ENCODE results near the gene PARP11.

PARP11 gene

GRCh38 chr12:3816266-3816665, 56.9 kb downstream of the PARP11 start:
- DNase-seq: no peak

- no peak for DNase-seq
Observed at GRCh38 chr12:3815094-3815766, 58.0 kb downstream of the PARP11 start.

DNA sequence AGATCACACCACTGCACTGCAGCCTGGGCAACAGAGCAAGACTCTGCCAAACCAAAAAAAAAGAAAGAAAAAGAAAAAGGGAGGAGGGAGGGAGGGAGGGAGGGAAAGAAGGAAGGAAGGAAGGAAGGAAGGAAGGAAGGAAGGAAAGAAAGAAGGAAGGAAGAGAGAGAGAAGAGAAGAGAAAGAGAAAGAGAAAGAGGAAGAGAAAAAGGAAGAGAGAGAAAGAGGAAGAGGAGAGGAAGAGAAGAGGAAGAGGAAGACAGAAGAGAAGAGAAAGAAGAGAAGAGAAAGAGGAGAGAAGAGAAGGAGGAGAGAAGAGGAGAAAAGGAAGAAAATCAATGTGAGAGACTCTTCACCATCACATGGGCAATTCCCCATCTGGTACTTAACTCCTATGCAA, 62.7 kb downstream of the PARP11 start:
- no peak for DNase-seq

GRCh38 chr12:3810016-3810370, 63.2 kb downstream of the PARP11 start:
- DNase-seq: no peak

GRCh38 chr12:3809357-3810015, 63.7 kb downstream of the PARP11 start:
- no peak for DNase-seq

DNA sequence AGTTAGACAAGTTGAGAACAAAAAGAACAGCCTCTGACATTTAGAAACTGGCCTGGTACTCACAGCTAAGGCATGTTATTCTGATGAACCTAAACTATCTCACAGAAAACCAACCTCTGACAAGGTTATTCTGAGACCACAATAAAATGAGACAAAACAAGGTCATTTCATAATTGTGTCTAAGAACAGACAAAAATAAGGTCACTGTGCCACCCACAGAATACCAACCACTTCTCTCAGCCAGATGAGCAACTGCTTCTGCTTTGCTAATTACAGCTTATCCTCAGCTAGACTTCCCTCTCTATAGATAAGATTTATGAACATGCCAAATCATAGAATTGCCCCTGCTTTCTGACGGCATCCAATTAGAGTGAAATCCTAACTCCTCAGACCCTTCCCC, 68.1 kb downstream of the PARP11 start:
- DNase-seq: no peak

- DNase-seq: no peak
Observed at GRCh38 chr12:3803865-3804472, 69.2 kb downstream of the PARP11 start.

- no peak for DNase-seq
Observed at GRCh38 chr12:3802721-3803120, 70.5 kb downstream of the PARP11 start.

DNA sequence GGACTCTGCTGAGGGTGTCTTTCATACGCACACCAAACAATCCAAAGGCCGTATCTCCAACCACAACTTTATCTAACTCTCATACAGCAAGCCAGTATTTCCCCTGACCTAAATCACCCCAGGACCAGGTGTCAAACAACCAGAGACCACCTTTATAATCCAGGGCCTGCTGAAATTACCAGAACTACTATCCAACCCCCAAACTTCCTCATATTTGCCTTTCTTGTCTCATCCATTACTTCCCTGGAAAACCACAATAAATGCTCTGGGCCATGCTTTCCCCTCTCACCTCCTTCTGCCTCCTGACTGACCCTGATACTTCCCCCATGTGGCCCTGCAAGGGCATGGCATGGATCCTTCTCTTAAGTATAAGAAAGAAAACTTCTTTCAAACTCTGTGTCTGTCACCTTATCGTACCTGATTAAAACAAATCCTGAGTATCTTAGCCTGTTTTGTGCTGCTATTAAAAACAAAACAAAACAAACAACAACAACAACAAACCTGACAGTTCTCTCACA, 75.6 kb downstream of the PARP11 start:
- DNase-seq: no peak

DNA sequence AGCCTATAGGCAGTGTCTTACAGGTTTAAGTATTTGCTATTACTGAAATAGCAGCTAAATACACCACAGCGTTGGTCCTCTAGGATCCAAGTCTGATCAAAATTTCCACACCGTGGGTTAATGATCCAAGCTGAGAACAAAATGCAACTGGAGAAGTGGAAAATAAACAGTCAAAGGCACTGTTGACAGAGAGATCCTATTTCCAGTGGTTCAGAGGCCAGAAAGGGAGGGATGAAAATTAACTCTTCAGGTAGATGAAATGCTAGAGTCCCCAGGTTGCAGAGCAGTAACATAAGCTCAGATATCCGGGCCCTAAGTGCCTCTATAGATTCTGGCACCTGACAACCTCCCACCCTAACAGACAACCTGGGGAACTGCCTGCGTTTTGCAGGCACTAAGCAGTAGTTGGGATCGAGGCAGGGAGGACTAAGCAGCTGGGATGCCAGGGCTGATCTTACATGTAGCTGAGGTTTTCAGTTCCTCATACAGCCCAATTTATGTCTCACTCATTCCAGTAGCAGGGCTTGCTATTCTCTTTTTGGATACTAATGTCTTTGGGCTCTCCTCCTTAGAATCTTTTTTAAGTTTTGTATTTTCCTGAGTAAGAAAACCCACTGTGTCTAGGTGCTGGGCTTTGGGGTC, 77.6 kb downstream of the PARP11 start:
- no peak for DNase-seq

- DNase-seq: no peak
Observed at GRCh38 chr12:3795066-3795465, 78.1 kb downstream of the PARP11 start.

GRCh38 chr12:3792623-3793288, 80.4 kb downstream of the PARP11 start:
- DNase-seq: no peak

DNA sequence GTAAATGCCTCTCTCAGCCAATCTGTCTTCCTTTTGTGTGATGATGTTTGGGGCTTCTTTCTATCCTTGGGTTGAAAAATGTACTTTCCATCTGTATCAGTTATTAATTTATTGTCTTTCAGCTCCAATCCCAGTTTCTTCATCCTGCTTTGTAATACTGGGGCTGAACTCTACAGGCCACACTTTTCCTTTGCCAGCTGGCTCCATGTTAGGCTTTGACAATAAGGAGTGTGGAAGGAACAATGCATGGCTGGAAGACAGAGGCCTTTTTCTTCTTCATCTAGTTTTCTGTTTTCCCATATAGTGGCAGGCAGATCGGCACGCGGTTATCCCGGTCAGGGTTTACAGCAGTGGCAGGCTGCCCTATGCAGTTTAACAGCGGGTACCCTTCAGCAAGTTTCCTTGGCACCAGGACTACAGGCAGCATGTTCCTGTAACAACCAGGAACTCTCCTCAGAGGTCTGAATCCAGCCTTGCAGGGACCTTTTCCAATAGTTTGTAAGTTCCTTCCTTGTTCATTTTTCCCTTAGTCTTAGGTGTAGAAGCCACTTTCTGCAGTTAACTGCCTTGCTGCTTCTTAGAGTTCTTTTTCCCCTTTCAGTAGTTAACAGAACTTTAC, 81.8 kb downstream of the PARP11 start:
- no peak for DNase-seq

DNA sequence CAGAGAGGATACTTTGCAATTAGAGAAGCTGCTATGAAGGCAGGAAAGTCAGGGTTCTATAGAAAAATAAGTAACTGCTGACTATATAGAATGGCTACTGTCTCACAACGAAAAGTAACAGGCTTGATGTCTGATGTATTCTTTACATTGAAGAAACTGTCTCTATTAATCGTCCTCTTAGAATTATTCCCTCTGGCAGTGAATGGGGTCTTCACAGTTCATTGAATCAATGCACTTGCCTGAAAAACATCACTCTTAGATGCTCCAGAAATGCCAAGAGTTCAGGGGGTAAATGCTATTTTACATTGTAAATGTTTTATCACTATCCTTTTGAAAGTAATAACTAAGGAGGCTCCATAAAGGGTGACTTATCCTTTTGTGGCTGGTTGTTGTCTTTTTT, 82.6 kb downstream of the PARP11 start:
- DNase-seq: no peak

DNA sequence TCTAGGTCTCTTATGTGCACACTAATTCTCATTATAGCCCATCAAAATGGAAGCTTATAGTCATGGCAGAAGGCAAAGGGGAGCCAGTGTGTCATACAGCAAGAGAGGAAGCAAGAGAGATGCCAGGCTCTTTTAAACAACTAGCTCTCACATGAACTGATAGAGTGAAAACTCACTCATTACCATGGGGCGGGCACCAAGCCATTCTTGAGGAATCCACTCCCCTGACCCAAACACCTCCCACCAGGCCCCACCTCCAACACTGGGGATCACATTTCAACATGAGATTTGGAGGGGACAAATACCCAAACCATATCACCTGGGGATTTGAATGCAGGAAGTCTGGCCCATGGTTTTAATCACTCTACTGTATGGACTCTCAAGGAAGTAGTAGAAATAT, 83.4 kb downstream of the PARP11 start:
- DNase-seq: no peak

DNA sequence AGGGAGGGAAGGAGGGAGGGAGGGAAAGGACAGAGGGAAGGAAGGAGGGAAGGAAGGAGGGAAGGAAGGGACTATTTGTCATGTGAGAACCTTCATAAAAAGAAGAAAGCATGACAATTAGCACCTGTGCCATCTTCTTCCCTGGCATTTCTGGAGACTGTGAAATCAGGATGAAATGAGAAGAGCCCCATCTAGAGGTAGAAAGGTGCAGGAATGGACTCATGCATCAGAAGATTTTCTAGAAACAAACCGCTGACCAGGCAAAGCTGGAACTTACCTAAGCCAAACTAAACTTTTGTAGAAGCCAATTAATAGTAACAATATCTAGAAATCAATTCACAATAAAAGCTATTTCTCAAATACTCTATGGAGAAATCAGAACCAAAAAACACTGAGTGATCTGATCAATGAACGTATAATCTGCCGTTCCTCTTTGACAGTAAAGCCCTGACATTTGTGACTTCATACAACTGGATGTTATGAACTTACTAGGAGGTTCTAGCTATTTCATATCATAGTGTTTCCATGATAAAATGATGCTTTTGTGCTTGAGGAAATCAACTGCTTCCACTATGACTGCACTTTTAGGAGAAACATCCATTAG, 95.9 kb downstream of the PARP11 start:
- no peak for DNase-seq

GRCh38 chr12:3775385-3776035, 97.7 kb downstream of the PARP11 start:
- no peak for DNase-seq

DNA sequence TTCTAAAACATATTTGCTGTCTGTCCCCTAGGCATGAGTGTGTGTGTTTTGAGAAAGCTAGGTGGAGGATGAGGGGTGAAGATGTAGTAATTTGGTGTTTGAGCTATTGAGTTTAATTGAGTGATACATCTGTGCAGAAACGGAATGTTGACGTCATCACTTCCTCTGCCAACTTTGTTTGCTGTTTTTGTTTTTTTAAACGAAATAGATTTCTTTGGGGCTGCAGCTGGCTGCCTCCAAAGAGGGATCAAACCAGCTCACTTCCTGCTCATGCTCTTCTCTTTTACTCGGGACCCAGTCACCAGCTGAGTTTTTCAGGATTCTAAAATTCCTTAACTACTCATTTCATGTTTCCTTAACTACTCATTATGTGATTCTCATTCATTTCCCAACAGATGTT, 100.8 kb downstream of the PARP11 start:
- no peak for DNase-seq

GRCh38 chr12:3771853-3772252, 101.3 kb downstream of the PARP11 start:
- DNase-seq: no peak

DNA sequence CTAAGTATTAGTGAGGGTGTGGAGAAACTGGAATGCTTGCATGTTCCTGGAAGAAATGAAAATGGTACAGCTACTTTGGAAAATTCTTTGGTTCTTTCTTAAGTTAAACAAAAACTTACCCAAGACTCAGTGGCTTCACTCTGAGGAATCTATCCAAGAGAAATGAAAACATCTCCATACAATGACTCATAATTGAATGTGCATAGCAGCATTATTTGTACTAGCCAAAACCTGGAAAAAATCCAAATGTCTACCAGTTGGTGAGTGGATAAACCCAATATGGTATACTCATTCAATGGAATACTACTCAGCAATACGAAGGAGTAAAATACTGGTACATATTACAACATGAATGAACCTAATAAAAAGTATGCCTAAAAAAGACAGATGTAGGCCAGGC, 102.3 kb downstream of the PARP11 start:
- DNase-seq: no peak

DNA sequence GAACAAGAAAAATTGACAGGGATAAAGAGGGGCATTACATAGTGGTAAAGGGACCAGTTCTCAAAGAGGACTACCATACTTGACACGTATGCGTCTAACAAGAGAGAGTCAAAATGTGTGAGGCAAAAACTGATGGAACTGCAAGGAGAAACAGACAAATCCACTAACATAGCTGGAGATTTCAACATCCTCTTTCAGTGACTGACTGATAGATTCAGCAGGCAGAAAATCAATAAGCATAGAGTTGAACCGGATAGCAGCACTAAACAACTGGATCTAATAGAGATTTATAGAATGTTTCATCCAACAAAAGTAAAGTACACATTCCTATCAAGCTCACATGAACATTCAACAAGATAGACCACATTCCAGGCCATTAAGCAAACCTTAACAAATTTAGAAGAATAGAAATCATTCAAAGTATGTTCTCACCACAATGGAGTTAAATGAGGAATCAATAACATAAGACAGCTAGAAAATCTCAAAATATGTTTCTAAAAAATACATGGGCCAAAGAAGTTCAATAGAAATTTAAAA, 104.2 kb downstream of the PARP11 start:
- no peak for DNase-seq
